ENCODE data around the gene TCF7. TPM values are rescaled to one million over a fixed set of nuclear protein-coding genes. Genes with fewer than 3 reads are reported as not detected.

The TCF7 gene
- total and polyA plus RNA-seq, 2 of the 13 experiments (the other 11 are each of a cell fraction or from before 2014, with no cell fraction given) = 6.3 to 6.8 TPM

- TF ChIP-seq ELF3 (CRISPR knock-in tag; IDR thresholded peaks at IDR 0.05) (peak; percentile 44), AFF4 (CRISPR knock-in tag; IDR thresholded peaks at IDR 0.05) (0 out of 2 replicates have a peak, but pooled peaks have one; percentile 46), TEAD3 (CRISPR knock-in tag; optimal IDR thresholded peaks at IDR 0.05; ENCODE audit: borderline replicate concordance) (peak; percentile 49), SOX13 (IDR thresholded peaks at IDR 0.05) (no peak), SOX13 (CRISPR knock-in tag; conservative IDR thresholded peaks at IDR 0.05 in 1 of 2, IDR thresholded peaks at IDR 0.05 in 1 of 2) (peak in 1 of 2 experiments; percentile 81; a peak in 2 of 4 replicates), DPF2 (CRISPR knock-in tag; IDR thresholded peaks at IDR 0.05; ENCODE audit: borderline replicate concordance, low read depth) (peak; percentile 39; the same call in 1 of the 2 replicates), FOXK2 (IDR thresholded peaks at IDR 0.05) (0 out of 2 replicates have a peak, but pooled peaks have one; percentile 15), GMEB1 (CRISPR knock-in tag; IDR thresholded peaks at IDR 0.05; ENCODE audit: borderline replicate concordance) (0 out of 2 replicates have a peak, but pooled peaks have one; percentile 17), TEF (CRISPR knock-in tag; IDR thresholded peaks at IDR 0.05) (peak; percentile 90; the same call in 1 of the 2 replicates), CEBPG (CRISPR knock-in tag; IDR thresholded peaks at IDR 0.05) (peak; percentile 91), ERF (CRISPR knock-in tag; IDR thresholded peaks at IDR 0.05) (peak; percentile 20; the same call in 1 of the 2 replicates), ZNF614 (CRISPR knock-in tag; IDR thresholded peaks at IDR 0.05; ENCODE audit: borderline replicate concordance) (0 out of 2 replicates have a peak, but pooled peaks have one; percentile 49), SOX6 (IDR thresholded peaks at IDR 0.05) (no peak), SOX6 (CRISPR knock-in tag; IDR thresholded peaks at IDR 0.05) (peak; percentile 81), ATM (IDR thresholded peaks at IDR 0.05; ENCODE audit: borderline replicate concordance) (peak; percentile 60; the same call in 1 of the 2 replicates)
These were observed 35.3 kb downstream of the TCF7 start (continued) for GRCh38 chr5:134149571-134150303.

Measured in HepG2 (cell line).